ENCODE measurements around the gene HUWE1.

Gene HUWE1

DNA sequence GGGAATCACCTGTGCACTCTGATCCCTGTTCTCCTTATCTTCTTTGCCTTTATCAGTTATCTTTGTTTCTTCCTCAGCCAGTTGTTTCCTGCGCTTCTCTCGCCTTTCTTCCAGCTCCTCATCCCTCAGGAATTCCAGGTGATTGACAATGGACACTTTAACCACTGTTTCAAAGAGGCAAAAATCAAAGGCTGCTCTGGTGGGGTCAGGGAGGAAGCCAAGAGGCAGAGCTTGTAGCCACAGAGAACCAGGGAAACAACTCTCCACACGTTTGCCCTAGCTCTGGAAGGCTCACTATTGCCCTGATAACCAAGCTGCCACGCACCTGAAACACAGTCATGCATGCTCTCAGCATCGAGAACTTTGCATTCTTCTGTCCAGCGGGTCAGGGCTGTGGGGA lies 127.9 kb downstream of the HUWE1 start:
- TF ChIP-seq NFIC (IDR thresholded peaks at IDR 0.05) (no peak), EGR1 (IDR thresholded peaks at IDR 0.05) (no peak)

DNA sequence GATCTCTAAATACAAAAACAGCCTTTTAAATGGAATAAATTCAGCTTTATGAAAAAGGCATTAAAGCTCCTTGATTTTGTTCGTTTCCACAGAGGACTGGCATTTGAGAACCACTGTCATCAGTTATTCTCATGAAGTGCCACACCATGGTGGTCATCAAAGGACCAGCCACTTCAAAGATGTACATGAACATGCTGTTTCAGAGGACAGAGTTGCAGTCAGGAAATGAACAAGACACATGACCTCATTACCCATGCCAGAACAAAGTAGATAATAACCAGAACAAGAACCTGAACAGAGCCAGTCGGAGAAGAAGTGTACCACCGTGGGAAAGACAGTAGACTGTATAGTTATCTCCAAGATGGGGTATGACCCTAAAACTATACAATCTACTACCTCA lies 129.7 kb downstream of the HUWE1 start:
- TF ChIP-seq YY1 (IDR thresholded peaks at IDR 0.05; ENCODE audit: low read depth) (no peak), EGR1 (IDR thresholded peaks at IDR 0.05) (no peak), CEBPB (IDR thresholded peaks at IDR 0.05) (no peak), ZBTB7A (IDR thresholded peaks at IDR 0.05; ENCODE audit: low read depth) (no peak), CREB1 (IDR thresholded peaks at IDR 0.05; ENCODE audit: low read depth) (no peak), RAD21 (IDR thresholded peaks at IDR 0.05; ENCODE audit: low read depth) (no peak), EP300 (IDR thresholded peaks at IDR 0.05; ENCODE audit: borderline replicate concordance) (no peak), TCF12 (IDR thresholded peaks at IDR 0.05; ENCODE audit: low read depth) (no peak)
- TF ChIP-seq, protein P1, sequence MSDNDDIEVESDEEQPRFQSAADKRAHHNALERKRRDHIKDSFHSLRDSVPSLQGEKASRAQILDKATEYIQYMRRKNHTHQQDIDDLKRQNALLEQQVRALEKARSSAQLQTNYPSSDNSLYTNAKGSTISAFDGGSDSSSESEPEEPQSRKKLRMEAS (IDR thresholded peaks at IDR 0.05) = no peak

DNA sequence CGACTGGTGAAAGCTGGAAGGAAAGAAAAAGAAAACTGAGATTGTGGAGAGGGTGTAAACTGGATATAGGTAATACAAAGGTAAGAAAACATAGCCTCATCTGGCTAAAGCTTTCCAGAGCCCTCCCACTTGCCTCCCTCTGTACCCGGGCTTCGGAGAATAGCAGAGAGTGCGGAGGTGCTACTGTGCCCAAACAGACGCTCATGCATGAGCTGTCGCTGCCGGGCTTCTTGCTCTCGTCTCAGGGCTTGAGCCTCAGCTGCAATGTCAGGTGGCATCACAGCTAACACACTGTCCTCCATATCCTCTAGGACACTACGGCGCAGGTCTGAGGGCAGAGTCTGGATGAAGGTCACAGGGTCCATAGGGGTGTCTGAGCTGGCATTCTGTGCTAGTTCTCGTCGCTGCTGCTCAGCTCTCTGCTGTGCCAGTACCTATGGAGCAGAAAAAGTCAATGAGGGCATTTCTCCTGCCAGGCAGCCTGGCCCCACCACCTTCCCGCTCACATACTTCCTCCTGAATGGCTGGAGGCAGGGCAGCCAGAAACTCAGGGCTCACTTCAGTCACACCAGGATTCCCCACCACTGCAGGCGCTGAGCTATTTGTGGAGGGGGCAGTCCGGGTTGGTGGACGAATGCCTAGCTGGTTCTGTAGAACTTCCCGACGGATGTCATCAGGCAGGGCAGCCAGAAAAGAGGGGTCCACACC lies 135.6 kb downstream of the HUWE1 start:
- no peak for TF ChIP-seq CREB1 (IDR thresholded peaks at IDR 0.05; ENCODE audit: low read depth)
- no peak for TF ChIP-seq ZBTB7A (IDR thresholded peaks at IDR 0.05; ENCODE audit: low read depth)
- TF ChIP-seq, protein P1 (IDR thresholded peaks at IDR 0.05) = no peak
- no peak for TF ChIP-seq TCF12 (IDR thresholded peaks at IDR 0.05; ENCODE audit: low read depth)
- no peak for TF ChIP-seq TAF1 (IDR thresholded peaks at IDR 0.05; ENCODE audit: low read depth)
- no peak for TF ChIP-seq CEBPB (IDR thresholded peaks at IDR 0.05)
- no peak for TF ChIP-seq RAD21 (IDR thresholded peaks at IDR 0.05; ENCODE audit: low read depth)
- no peak for TF ChIP-seq EP300 (IDR thresholded peaks at IDR 0.05; ENCODE audit: borderline replicate concordance)
- TF ChIP-seq YY1 (IDR thresholded peaks at IDR 0.05; ENCODE audit: low read depth) = no peak
- no peak for TF ChIP-seq NFIC (IDR thresholded peaks at IDR 0.05)
- TF ChIP-seq TEAD4 (IDR thresholded peaks at IDR 0.05) = no peak
- TF ChIP-seq, protein P2, sequence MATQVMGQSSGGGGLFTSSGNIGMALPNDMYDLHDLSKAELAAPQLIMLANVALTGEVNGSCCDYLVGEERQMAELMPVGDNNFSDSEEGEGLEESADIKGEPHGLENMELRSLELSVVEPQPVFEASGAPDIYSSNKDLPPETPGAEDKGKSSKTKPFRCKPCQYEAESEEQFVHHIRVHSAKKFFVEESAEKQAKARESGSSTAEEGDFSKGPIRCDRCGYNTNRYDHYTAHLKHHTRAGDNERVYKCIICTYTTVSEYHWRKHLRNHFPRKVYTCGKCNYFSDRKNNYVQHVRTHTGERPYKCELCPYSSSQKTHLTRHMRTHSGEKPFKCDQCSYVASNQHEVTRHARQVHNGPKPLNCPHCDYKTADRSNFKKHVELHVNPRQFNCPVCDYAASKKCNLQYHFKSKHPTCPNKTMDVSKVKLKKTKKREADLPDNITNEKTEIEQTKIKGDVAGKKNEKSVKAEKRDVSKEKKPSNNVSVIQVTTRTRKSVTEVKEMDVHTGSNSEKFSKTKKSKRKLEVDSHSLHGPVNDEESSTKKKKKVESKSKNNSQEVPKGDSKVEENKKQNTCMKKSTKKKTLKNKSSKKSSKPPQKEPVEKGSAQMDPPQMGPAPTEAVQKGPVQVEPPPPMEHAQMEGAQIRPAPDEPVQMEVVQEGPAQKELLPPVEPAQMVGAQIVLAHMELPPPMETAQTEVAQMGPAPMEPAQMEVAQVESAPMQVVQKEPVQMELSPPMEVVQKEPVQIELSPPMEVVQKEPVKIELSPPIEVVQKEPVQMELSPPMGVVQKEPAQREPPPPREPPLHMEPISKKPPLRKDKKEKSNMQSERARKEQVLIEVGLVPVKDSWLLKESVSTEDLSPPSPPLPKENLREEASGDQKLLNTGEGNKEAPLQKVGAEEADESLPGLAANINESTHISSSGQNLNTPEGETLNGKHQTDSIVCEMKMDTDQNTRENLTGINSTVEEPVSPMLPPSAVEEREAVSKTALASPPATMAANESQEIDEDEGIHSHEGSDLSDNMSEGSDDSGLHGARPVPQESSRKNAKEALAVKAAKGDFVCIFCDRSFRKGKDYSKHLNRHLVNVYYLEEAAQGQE (IDR thresholded peaks at IDR 0.05; ENCODE audit: low read depth) = no peak
- TF ChIP-seq EGR1 (IDR thresholded peaks at IDR 0.05) = no peak
- TF ChIP-seq FOXM1 (IDR thresholded peaks at IDR 0.05; ENCODE audit: borderline replicate concordance, low read depth) = no peak
- TF ChIP-seq, protein P3, sequence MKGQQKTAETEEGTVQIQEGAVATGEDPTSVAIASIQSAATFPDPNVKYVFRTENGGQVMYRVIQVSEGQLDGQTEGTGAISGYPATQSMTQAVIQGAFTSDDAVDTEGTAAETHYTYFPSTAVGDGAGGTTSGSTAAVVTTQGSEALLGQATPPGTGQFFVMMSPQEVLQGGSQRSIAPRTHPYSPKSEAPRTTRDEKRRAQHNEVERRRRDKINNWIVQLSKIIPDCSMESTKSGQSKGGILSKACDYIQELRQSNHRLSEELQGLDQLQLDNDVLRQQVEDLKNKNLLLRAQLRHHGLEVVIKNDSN (IDR thresholded peaks at IDR 0.05) = no peak

DNA sequence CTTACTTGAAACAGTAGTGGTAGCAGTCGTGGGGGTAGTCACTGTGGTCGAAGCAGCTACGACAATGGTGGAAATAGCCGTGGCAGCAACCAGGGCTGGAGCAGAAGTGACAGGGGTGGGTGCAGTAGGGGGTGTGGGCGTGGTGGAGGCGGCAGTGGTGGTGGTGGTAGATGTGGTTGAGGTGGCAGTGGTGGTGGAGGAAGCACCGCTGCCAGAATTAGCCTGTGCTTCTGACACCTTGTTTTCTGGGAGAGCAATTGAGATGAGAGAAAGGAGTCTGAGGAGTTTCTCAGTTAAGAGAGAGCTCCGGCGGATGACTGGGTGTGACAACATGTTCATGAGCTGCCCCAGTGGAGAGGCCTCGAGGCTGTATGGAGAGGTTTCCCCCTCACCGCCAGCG lies 138.9 kb downstream of the HUWE1 start:
- TF ChIP-seq NFIC (IDR thresholded peaks at IDR 0.05) (no peak), ZBTB7A (IDR thresholded peaks at IDR 0.05; ENCODE audit: low read depth) (no peak), FOXM1 (IDR thresholded peaks at IDR 0.05; ENCODE audit: borderline replicate concordance, low read depth) (no peak), EP300 (IDR thresholded peaks at IDR 0.05; ENCODE audit: borderline replicate concordance) (no peak)

DNA sequence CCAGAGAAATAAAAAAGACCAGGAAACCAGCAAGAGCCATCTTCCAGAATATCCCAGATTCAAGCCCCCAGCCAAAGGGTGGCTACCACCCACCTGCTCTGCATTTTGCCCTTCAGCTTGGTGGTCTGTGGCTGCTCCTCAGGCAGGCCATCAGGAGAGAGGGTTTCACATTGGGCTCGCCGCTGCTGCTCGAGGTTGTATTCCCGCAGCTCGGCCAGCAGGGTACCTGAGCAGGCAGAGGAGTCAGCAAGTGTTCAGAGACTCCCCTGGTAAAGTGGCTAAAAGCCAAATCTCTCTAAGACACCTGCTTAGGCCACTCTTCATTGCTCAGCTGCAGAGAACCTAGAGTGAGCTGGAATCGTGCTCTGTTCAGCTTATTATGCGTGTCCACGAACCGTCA lies 141.6 kb downstream of the HUWE1 start:
- no peak for TF ChIP-seq YY1 (IDR thresholded peaks at IDR 0.05; ENCODE audit: low read depth)
- TF ChIP-seq ZBTB7A (IDR thresholded peaks at IDR 0.05; ENCODE audit: low read depth) = no peak
- TF ChIP-seq TCF12 (IDR thresholded peaks at IDR 0.05; ENCODE audit: low read depth) = no peak
- no peak for TF ChIP-seq EP300 (IDR thresholded peaks at IDR 0.05; ENCODE audit: borderline replicate concordance)
- TF ChIP-seq TEAD4 (IDR thresholded peaks at IDR 0.05) = no peak
- TF ChIP-seq FOXM1 (IDR thresholded peaks at IDR 0.05; ENCODE audit: borderline replicate concordance, low read depth) = no peak
- TF ChIP-seq, protein P1 (IDR thresholded peaks at IDR 0.05) = no peak
- no peak for TF ChIP-seq EGR1 (IDR thresholded peaks at IDR 0.05)
- TF ChIP-seq CEBPB (IDR thresholded peaks at IDR 0.05) = no peak
- no peak for TF ChIP-seq TAF1 (IDR thresholded peaks at IDR 0.05; ENCODE audit: low read depth)
- TF ChIP-seq NFIC (IDR thresholded peaks at IDR 0.05) = no peak
- no peak for TF ChIP-seq CREB1 (IDR thresholded peaks at IDR 0.05; ENCODE audit: low read depth)
- TF ChIP-seq, protein P3 (IDR thresholded peaks at IDR 0.05) = no peak
- TF ChIP-seq RAD21 (IDR thresholded peaks at IDR 0.05; ENCODE audit: low read depth) = no peak
- TF ChIP-seq, protein P2 (IDR thresholded peaks at IDR 0.05; ENCODE audit: low read depth) = no peak

DNA sequence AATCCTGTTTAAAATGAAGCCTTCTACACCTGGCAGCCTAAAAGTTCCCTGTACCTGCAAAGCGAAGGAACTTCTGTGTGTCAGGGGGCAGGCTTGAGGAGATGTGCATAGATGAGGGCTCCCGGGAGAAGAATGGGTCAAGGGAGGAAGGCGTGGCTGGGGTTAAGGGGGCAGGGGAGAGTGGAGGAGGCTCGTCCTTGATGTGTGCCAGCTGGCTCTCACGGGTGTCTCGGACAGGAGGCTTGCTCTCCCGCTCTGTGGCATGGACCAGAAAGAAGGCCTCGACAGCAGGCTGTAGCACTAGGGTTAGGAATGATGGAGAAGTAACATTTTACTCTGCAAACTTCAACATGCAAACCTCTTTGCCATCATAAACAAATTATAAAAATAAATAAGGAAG lies 147.7 kb downstream of the HUWE1 start:
- TF ChIP-seq TCF12 (IDR thresholded peaks at IDR 0.05; ENCODE audit: low read depth) = no peak
- no peak for TF ChIP-seq ZBTB7A (IDR thresholded peaks at IDR 0.05; ENCODE audit: low read depth)
- TF ChIP-seq FOXM1 (IDR thresholded peaks at IDR 0.05; ENCODE audit: borderline replicate concordance, low read depth) = no peak
- TF ChIP-seq NFIC (IDR thresholded peaks at IDR 0.05) = no peak
- TF ChIP-seq CREB1 (IDR thresholded peaks at IDR 0.05; ENCODE audit: low read depth) = no peak
- TF ChIP-seq TEAD4 (IDR thresholded peaks at IDR 0.05) = no peak
- no peak for TF ChIP-seq CEBPB (IDR thresholded peaks at IDR 0.05)
- TF ChIP-seq, protein P1 (IDR thresholded peaks at IDR 0.05) = no peak
- TF ChIP-seq, protein P2 (IDR thresholded peaks at IDR 0.05; ENCODE audit: low read depth) = no peak
- TF ChIP-seq RAD21 (IDR thresholded peaks at IDR 0.05; ENCODE audit: low read depth) = no peak
- TF ChIP-seq EGR1 (IDR thresholded peaks at IDR 0.05) = no peak
- TF ChIP-seq, protein P3 (IDR thresholded peaks at IDR 0.05) = no peak
